OCI-LY1 (cell line): ENCODE measurements around the gene ST6GALNAC5.

Experiments used
- H2AFZ ChIP-seq: fragments of 200-600 bp; sonication (generic), shearing (Covaris generic); 2 replicates; pipeline ENCODE4 v1.6.0; 2014; ENCODE audit warnings: antibody characterized with exemption, mild to moderate bottlenecking, low read length
- H3F3A ChIP-seq: fragments of 200-600 bp; sonication (generic), shearing (Covaris generic); 2 replicates; pipeline ENCODE4 v1.6.0; 2014; ENCODE audit warnings: mild to moderate bottlenecking, antibody characterized with exemption, low read length, moderate library complexity; ENCODE audit not compliant: insufficient read depth
- H3K27ac ChIP-seq: fragments of 200-600 bp; sonication (generic); 2 replicates; pipeline ENCODE4 v1.5.1; 2014; ENCODE audit warnings: low read length, mixed run types, mild to moderate bottlenecking, low read depth; ENCODE audit not compliant: poor library complexity, severe bottlenecking
- H3K27me3 ChIP-seq: fragments of 200-600 bp; sonication (generic); 2 replicates; pipeline ENCODE4 v1.6.0; 2014; ENCODE audit warnings: antibody characterized with exemption, mild to moderate bottlenecking, low read length, moderate library complexity; ENCODE audit not compliant: insufficient read depth
- H3K36me3 ChIP-seq: fragments of 200-600 bp; sonication (generic); 2 replicates; pipeline ENCODE4 v1.6.1; 2014; ENCODE audit warnings: mild to moderate bottlenecking, antibody characterized with exemption, low read length, moderate library complexity, mixed read lengths; ENCODE audit not compliant: insufficient read depth
- H3K4me1 ChIP-seq: fragments of 200-600 bp; sonication (generic); 2 replicates; pipeline ENCODE4 v1.5.1; 2014; ENCODE audit warnings: mild to moderate bottlenecking, low read length, moderate library complexity; ENCODE audit not compliant: insufficient read depth, severe bottlenecking
- H3K4me2 ChIP-seq: fragments of 200-600 bp; sonication (generic), shearing (Covaris generic); 2 replicates; pipeline ENCODE4 v1.6.1; 2014; ENCODE audit warnings: low read length
- H3K4me3 ChIP-seq: fragments of 200-600 bp; sonication (generic); 2 replicates; pipeline ENCODE4 v1.5.1; 2014; ENCODE audit warnings: low read length, low read depth, mild to moderate bottlenecking, mixed read lengths; ENCODE audit not compliant: poor library complexity, severe bottlenecking
- H3K79me2 ChIP-seq: fragments of 200-600 bp; shearing (Covaris generic); 2 replicates; pipeline ENCODE4 v1.6.1; 2016; ENCODE audit warnings: mixed run types, low read length, mixed read lengths; ENCODE audit not compliant: insufficient read depth
- H3K9ac ChIP-seq: fragments of 200-600 bp; sonication (generic), shearing (Covaris generic); 2 replicates; pipeline ENCODE4 v1.6.1; 2014; ENCODE audit warnings: mild to moderate bottlenecking, low read length, mixed read lengths
- H3K9me2 ChIP-seq: fragments of 200-600 bp; sonication (generic), shearing (Covaris generic); 2 replicates; pipeline ENCODE4 v1.6.1; 2014; ENCODE audit warnings: low read depth, mild to moderate bottlenecking, low read length, mixed read lengths
- H3K9me3 ChIP-seq: fragments of 200-600 bp; shearing (Covaris generic); 2 replicates; pipeline ENCODE4 v1.6.1; 2014; ENCODE audit warnings: low read length, mixed read lengths
- H4K20me1 ChIP-seq: fragments of 200-600 bp; sonication (generic), shearing (Covaris generic); 2 replicates; pipeline ENCODE4 v1.6.0; 2016; ENCODE audit warnings: mild to moderate bottlenecking, low read length; ENCODE audit not compliant: insufficient read depth
- CTCF ChIP-seq: fragments of 200-600 bp; sonication (generic), shearing (Covaris generic); IDR thresholded peaks from 2 replicates; pipeline ENCODE4 v1.5.1; 2017; ENCODE audit warnings: mild to moderate bottlenecking, antibody characterized with exemption, low read length, moderate library complexity, mixed read lengths
- EZH2 ChIP-seq: fragments of 200-600 bp; sonication (generic), shearing (Covaris generic); IDR thresholded peaks from 2 replicates; pipeline ENCODE4 v1.8.0; 2017; ENCODE audit warnings: borderline replicate concordance, mixed run types, mild to moderate bottlenecking, antibody characterized with exemption, low read length, moderate library complexity, mixed read lengths

ST6GALNAC5 gene

DNA sequence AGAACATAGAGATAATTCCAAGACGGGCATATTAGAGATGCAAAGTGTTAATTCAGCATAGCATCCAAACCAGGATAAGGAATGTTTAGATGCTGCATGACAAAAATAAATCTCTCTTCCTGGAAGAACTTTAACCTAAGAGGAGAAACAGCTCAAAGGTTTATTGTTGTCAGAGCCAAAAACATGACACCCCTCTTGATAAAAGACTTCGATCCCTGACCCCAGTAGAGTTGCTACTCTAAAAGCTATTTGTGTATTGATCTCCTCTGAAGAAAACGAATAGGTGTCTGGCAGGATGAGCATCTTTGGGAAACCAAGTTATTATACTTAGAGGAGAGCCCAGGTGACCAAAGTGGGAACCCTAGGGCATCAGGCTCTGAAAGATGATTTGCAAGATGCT, 193.9 kb downstream of the ST6GALNAC5 start:
- H3K4me3 ChIP-seq: no peak overlapping the region
- H2AFZ ChIP-seq: no peak overlapping the region
- no peaks in the 10 kb centered on the region for H3K36me3 ChIP-seq
- H3K9ac ChIP-seq: no peak overlapping the region
- no peak overlapping the region for H3K4me2 ChIP-seq
- H3K9me3 ChIP-seq: no peaks in the 10 kb centered on the region
- H3K27me3 ChIP-seq: no peaks in the 10 kb centered on the region
- H4K20me1 ChIP-seq: no peaks in the 10 kb centered on the region
- no peak overlapping the region for H3K27ac ChIP-seq
- no peaks in the 10 kb centered on the region for H3K9me2 ChIP-seq
- H3K4me1 ChIP-seq: no peaks in the 10 kb centered on the region
- no peak for TF ChIP-seq EZH2
- no peak for TF ChIP-seq CTCF
- H3K79me2 ChIP-seq: no peaks in the 10 kb centered on the region
- H3F3A ChIP-seq: no peaks in the 10 kb centered on the region

- Histone ChIP-seq H3K4me1 (no peaks in the 10 kb centered on the region), H3K4me3 (no peak overlapping the region), H3K9me2 (no peaks in the 10 kb centered on the region), H3K9ac (no peak overlapping the region), H3K27me3 (no peaks in the 10 kb centered on the region), H4K20me1 (no peaks in the 10 kb centered on the region), H3K27ac (no peak overlapping the region), H3F3A (no peaks in the 10 kb centered on the region), H2AFZ (no peak overlapping the region), H3K36me3 (no peaks in the 10 kb centered on the region), H3K4me2 (no peak overlapping the region), H3K79me2 (no peaks in the 10 kb centered on the region), H3K9me3 (no peaks in the 10 kb centered on the region)
- TF ChIP-seq CTCF (no peak), EZH2 (no peak)
Measured at GRCh38 chr1:77063118-77063517, 195.8 kb downstream of the ST6GALNAC5 start.

GRCh38 chr1:77064246-77064645, 197.0 kb downstream of the ST6GALNAC5 start:
- Histone ChIP-seq H2AFZ (no peak overlapping the region), H3K9me2 (no peaks in the 10 kb centered on the region), H3K4me1 (no peaks in the 10 kb centered on the region), H3K9ac (no peak overlapping the region), H3K27ac (no peak overlapping the region), H4K20me1 (no peaks in the 10 kb centered on the region), H3K9me3 (no peaks in the 10 kb centered on the region), H3K27me3 (no peaks in the 10 kb centered on the region), H3K4me2 (no peak overlapping the region), H3K4me3 (no peak overlapping the region), H3K79me2 (no peaks in the 10 kb centered on the region), H3K36me3 (no peaks in the 10 kb centered on the region), H3F3A (no peaks in the 10 kb centered on the region)
- TF ChIP-seq EZH2 (no peak), CTCF (no peak)
